ENCODE data around the gene KIAA0586. TPM values are rescaled to one million over a fixed set of nuclear protein-coding genes. Genes with fewer than 3 reads are reported as not detected.

The KIAA0586 gene
- total RNA-seq, 1 donor from 2014 or later, result 27.8 TPM

DNA sequence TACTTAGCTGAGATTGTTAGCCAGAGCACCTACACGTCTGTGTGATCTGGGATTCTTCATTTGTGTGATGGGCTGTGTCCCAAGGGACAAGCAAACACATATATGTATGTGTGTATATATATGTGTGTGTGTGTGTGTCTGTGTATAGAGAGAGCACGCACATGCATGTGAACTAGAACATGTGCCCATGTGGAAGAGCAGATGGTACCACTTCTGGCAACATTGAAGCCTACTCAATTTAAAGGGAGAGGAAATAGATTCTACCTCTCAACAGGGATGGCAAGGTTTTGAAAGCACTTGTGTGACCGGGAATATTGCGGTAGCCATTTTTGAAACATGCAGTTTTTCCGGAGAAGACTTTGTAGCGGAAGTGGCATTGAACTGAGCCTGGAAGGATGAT, 30.4 kb upstream of the KIAA0586 start:
- H3K36me3 Mint-ChIP-seq (ENCODE audit: unreplicated experiment), result no peaks in the 10 kb centered on the region
- H3K27me3 Mint-ChIP-seq (ENCODE audit: unreplicated experiment), result peaks cover 6% of the 10 kb centered on the region
- H3K27ac Mint-ChIP-seq (ENCODE audit: unreplicated experiment), result peak overlapping the region; percentile 9
- DNase-seq, result no peak
- peak overlapping the region; percentile 62 for H3K4me3 Mint-ChIP-seq (ENCODE audit: unreplicated experiment)
- H3K9me3 Mint-ChIP-seq (ENCODE audit: unreplicated experiment), result peaks cover 3% of the 10 kb centered on the region
- TF ChIP-seq, protein P1, sequence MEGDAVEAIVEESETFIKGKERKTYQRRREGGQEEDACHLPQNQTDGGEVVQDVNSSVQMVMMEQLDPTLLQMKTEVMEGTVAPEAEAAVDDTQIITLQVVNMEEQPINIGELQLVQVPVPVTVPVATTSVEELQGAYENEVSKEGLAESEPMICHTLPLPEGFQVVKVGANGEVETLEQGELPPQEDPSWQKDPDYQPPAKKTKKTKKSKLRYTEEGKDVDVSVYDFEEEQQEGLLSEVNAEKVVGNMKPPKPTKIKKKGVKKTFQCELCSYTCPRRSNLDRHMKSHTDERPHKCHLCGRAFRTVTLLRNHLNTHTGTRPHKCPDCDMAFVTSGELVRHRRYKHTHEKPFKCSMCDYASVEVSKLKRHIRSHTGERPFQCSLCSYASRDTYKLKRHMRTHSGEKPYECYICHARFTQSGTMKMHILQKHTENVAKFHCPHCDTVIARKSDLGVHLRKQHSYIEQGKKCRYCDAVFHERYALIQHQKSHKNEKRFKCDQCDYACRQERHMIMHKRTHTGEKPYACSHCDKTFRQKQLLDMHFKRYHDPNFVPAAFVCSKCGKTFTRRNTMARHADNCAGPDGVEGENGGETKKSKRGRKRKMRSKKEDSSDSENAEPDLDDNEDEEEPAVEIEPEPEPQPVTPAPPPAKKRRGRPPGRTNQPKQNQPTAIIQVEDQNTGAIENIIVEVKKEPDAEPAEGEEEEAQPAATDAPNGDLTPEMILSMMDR (IDR thresholded peaks at IDR 0.05; ENCODE audit: partially characterized antibody, unreplicated experiment), result no peak
- H3K4me1 Mint-ChIP-seq (ENCODE audit: low read depth, unreplicated experiment), result peaks cover 7% of the 10 kb centered on the region

DNA sequence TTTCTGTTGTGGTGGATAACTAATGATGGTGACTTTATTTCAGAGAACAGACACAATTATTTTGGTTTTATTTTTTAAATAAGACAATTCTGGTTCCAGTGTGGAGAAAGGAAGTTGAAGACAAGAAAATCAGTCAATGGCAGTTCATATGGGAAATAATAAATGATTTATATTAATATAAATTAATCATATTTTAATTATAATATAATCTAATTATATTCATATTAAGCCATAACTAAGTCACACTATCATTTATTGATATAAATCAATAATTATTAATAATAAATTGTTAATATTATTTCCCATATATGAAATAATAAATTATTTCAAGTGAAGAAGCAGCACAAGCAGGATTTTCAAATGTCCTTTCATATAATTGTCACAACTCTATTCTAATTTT, 29.0 kb upstream of the KIAA0586 start:
- no peaks in the 10 kb centered on the region for H3K36me3 Mint-ChIP-seq (ENCODE audit: unreplicated experiment)
- no peak overlapping the region for H3K27ac Mint-ChIP-seq (ENCODE audit: unreplicated experiment)
- TF ChIP-seq, protein P1 (IDR thresholded peaks at IDR 0.05; ENCODE audit: partially characterized antibody, unreplicated experiment), result no peak
- no peak for DNase-seq
- H3K27me3 Mint-ChIP-seq (ENCODE audit: unreplicated experiment), result peaks cover 6% of the 10 kb centered on the region
- H3K4me3 Mint-ChIP-seq (ENCODE audit: unreplicated experiment), result no peak overlapping the region
- peaks cover 7% of the 10 kb centered on the region for H3K4me1 Mint-ChIP-seq (ENCODE audit: low read depth, unreplicated experiment)
- peaks cover 3% of the 10 kb centered on the region for H3K9me3 Mint-ChIP-seq (ENCODE audit: unreplicated experiment)

DNA sequence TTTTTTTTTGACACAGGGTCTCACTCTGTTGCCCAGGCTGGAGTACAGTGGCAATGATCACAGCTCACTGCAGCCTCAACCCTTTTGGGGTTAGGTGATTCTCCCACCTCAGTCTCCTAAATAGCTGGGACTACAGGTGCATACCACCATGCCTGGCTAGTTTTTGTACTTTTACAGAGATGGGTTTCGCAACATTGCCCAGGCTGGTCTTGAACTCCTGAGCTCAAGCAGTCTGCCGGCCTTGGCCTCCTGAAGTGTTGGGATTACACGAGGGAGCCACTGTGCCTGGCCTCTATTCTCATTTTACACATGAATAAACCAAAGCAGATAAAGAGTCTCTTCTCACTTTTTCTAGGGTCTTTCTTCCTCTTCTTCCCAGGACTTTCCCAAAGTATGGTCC, 28.6 kb upstream of the KIAA0586 start:
- Mint-ChIP-seq H3K27me3 (ENCODE audit: unreplicated experiment) (peaks cover 6% of the 10 kb centered on the region), H3K9me3 (ENCODE audit: unreplicated experiment) (peaks cover 3% of the 10 kb centered on the region), H3K27ac (ENCODE audit: unreplicated experiment) (no peak overlapping the region), H3K36me3 (ENCODE audit: unreplicated experiment) (no peaks in the 10 kb centered on the region), H3K4me3 (ENCODE audit: unreplicated experiment) (no peak overlapping the region), H3K4me1 (ENCODE audit: low read depth, unreplicated experiment) (peaks cover 7% of the 10 kb centered on the region)
- TF ChIP-seq, protein P1 (IDR thresholded peaks at IDR 0.05; ENCODE audit: partially characterized antibody, unreplicated experiment), result no peak
- DNase-seq, result no peak

DNA sequence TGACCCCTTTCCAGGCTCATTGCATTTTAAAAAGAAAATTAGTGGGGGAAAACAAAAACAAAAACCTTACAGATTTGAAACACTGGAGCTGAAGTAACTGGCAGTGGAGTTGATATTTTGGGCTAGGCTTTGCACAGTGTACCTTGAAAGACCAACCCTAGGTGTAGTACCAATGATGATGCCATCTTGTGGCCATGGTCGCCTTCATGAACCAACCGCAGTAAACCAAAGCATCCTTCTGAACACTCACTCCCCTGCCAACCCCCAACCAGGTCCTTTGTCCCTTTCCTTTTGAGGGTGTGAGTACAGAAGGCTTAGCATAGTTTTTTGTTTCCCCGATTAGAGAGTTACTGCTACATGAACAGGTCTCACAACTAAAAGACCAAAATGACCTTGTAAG, 25.9 kb upstream of the KIAA0586 start:
- TF ChIP-seq, protein P1 (IDR thresholded peaks at IDR 0.05; ENCODE audit: partially characterized antibody, unreplicated experiment), result no peak
- no peaks in the 10 kb centered on the region for H3K36me3 Mint-ChIP-seq (ENCODE audit: unreplicated experiment)
- H3K9me3 Mint-ChIP-seq (ENCODE audit: unreplicated experiment), result no peaks in the 10 kb centered on the region
- no peaks in the 10 kb centered on the region for H3K27me3 Mint-ChIP-seq (ENCODE audit: unreplicated experiment)
- peaks cover 6% of the 10 kb centered on the region for H3K4me1 Mint-ChIP-seq (ENCODE audit: low read depth, unreplicated experiment)
- no peak for DNase-seq
- no peak overlapping the region for H3K27ac Mint-ChIP-seq (ENCODE audit: unreplicated experiment)
- H3K4me3 Mint-ChIP-seq (ENCODE audit: unreplicated experiment), result no peak overlapping the region

DNA sequence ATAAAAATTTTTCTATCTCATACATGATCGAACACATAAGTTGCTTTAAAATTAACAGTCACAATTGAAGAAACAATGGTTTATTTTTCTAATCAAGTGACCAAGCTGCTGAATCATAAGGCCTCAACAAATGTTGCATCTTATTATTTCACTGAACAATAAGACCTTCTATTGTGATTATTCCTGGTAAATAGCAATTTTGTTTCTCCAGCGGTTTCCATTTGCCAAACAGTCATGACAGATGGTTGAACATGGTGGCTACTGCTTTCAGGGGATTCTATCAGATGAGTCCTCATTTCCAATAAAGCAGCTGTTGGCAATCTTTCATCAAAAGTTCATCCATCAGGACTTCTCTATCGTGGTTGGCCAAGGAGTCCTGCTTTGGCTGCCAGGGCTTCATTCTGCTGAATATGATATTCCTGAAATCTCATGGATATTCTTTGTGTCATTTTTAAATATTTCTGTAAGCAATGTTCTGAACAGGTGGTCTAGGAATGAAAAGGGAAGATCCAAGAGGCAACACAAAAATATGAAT, 18.8 kb upstream of the KIAA0586 start:
- Mint-ChIP-seq H3K9me3 (ENCODE audit: unreplicated experiment) (no peaks in the 10 kb centered on the region), H3K27ac (ENCODE audit: unreplicated experiment) (no peak overlapping the region), H3K27me3 (ENCODE audit: unreplicated experiment) (no peaks in the 10 kb centered on the region), H3K36me3 (ENCODE audit: unreplicated experiment) (no peaks in the 10 kb centered on the region), H3K4me3 (ENCODE audit: unreplicated experiment) (no peak overlapping the region), H3K4me1 (ENCODE audit: low read depth, unreplicated experiment) (no peaks in the 10 kb centered on the region)
- DNase-seq, result no peak
- TF ChIP-seq, protein P1 (IDR thresholded peaks at IDR 0.05; ENCODE audit: partially characterized antibody, unreplicated experiment), result no peak
